Liver (tissue), 9 donors: ENCODE results near the gene PRKCD. TPM values are rescaled to one million over a fixed set of nuclear protein-coding genes. Genes with fewer than 3 reads are reported as not detected.

Experiments used
- DNase-seq: peaks from one replicate; pipeline ENCODE4 v3.0.0-alpha.2; 2017; ENCODE audit warnings: low spot score
- H3K27ac ChIP-seq, 2 donors: one replicate each; pipeline ENCODE4 v1.7.0; 2013; ENCODE audit warnings: inconsistent platforms in 2 of 2, low read length in 2 of 2, control low read depth in 1 of 2, low read depth in 1 of 2, mild to moderate bottlenecking in 1 of 2
- H3K27me3 ChIP-seq, 4 donors: one replicate each; pipeline versions ENCODE4 v1.6.1 to v1.7.0; 2013; ENCODE audit warnings: low read length in 3 of 4, inconsistent platforms in 1 of 4, mild to moderate bottlenecking in 1 of 4, moderate library complexity in 1 of 4; ENCODE audit not compliant: control insufficient read depth in 4 of 4, insufficient read depth in 4 of 4
- H3K36me3 ChIP-seq, 4 donors: one replicate each; pipeline versions ENCODE4 v1.6.1 to v1.7.0; 2013; ENCODE audit warnings: low read length in 3 of 4, mild to moderate bottlenecking in 3 of 4, low read depth in 1 of 4, moderate library complexity in 1 of 4; ENCODE audit not compliant: control insufficient read depth in 4 of 4, insufficient read depth in 3 of 4
- H3K4me1 ChIP-seq, 4 donors: one replicate each; pipeline versions ENCODE4 v1.6.1 to v1.7.0; 2013; ENCODE audit warnings: low read length in 3 of 4, mild to moderate bottlenecking in 3 of 4, moderate library complexity in 1 of 4; ENCODE audit not compliant: control insufficient read depth in 4 of 4, insufficient read depth in 4 of 4
- H3K4me3 ChIP-seq, 3 donors: one replicate each; pipeline versions ENCODE4 v1.6.1 to v1.7.0; 2013; ENCODE audit warnings: low read length in 3 of 3, control low read depth in 1 of 3, low read depth in 1 of 3, mild to moderate bottlenecking in 1 of 3
- H3K9ac ChIP-seq, 2 donors: one replicate each; pipeline ENCODE4 v1.7.0; 2013; ENCODE audit warnings: low read length in 2 of 2, mild to moderate bottlenecking in 2 of 2, moderate library complexity in 2 of 2, control low read depth in 1 of 2, low read depth in 1 of 2
- H3K9me3 ChIP-seq, 4 donors: one replicate each; pipeline versions ENCODE4 v1.6.1 to v1.7.0; 2013; ENCODE audit warnings: low read length in 3 of 4; ENCODE audit not compliant: control insufficient read depth in 4 of 4
- ATF3 ChIP-seq: IDR thresholded peaks from 2 replicates; pipeline ENCODE4 v1.6.1; 2016; ENCODE audit warnings: antibody characterized with exemption
- CTCF ChIP-seq: fragments of 150-350 bp; IDR thresholded peaks from 2 replicates; pipeline ENCODE4 v1.5.1; 2017; ENCODE audit warnings: improper control_type of control experiment, low read depth, low read length; ENCODE audit not compliant: missing input control
- EGR1 ChIP-seq, 2 donors: IDR thresholded peaks; 2 replicates each; pipeline ENCODE4 v1.6.1; 2016 to 2018; ENCODE audit warnings: antibody characterized with exemption in 2 of 2, low read depth in 2 of 2
- FOXA1 ChIP-seq: IDR thresholded peaks from 2 replicates; pipeline ENCODE4 v1.6.1; 2016; ENCODE audit warnings: antibody characterized with exemption
- HNF4A ChIP-seq, 2 donors: conservative IDR thresholded peaks; 2 replicates each; pipeline ENCODE4 v1.6.1; 2016; ENCODE audit warnings: antibody characterized with exemption in 2 of 2, mild to moderate bottlenecking in 2 of 2
- HNF4G ChIP-seq: IDR thresholded peaks from 2 replicates; pipeline ENCODE4 v1.6.1; 2016; ENCODE audit warnings: antibody characterized with exemption
- JUND ChIP-seq, 2 donors: IDR thresholded peaks; 2 replicates each; pipeline ENCODE4 v1.6.1; 2016; ENCODE audit warnings: antibody characterized with exemption in 2 of 2
- RXRA ChIP-seq, 2 donors: IDR thresholded peaks; 2 replicates each; pipeline ENCODE4 v1.6.1; 2017 to 2018; ENCODE audit warnings: antibody characterized with exemption in 2 of 2, mild to moderate bottlenecking in 1 of 2
- SP1 ChIP-seq: IDR thresholded peaks from 2 replicates; pipeline ENCODE4 v1.6.1; 2018; ENCODE audit warnings: antibody characterized with exemption, mild to moderate bottlenecking
- TAF1 ChIP-seq: conservative IDR thresholded peaks from 2 replicates; pipeline ENCODE4 v1.6.1; 2016; ENCODE audit warnings: antibody characterized with exemption, mild to moderate bottlenecking
- YY1 ChIP-seq: IDR thresholded peaks from 2 replicates; pipeline ENCODE4 v1.6.1; 2016; ENCODE audit warnings: antibody characterized with exemption, mild to moderate bottlenecking
- WGBS: extraction: QIAGEN DNeasy Blood & Tissue Kit; methylation state at CpG from one replicate; pipeline ENCODE4 v1.1.7; 2013; 5-methylcytosine and 5-hydroxymethylcytosine counted together
- polyA plus RNA-seq, 2 donors: library from polyadenylated mRNA; stranded (reverse) in 1 of 2; unstranded in 1 of 2; fragments of 200-250 nt in 1 of 2; fragments of >200 nt in 1 of 2; fragmentation: Nextera tagmentation in 1 of 2; extraction: Ambion mirVana in 1 of 2; gene quantifications; one replicate each; pipeline versions ENCODE4 v1.2.1 to v1.2.3, GENCODE V29; 2013 to 2015
- total RNA-seq, 2 donors: library from RNA; depleted of rRNA; stranded (reverse); fragments of >200 nt; gene quantifications; one replicate each; pipeline ENCODE4 v1.2.3, GENCODE V29; 2014
- TF ChIP-seq, protein P1 (sequence below): IDR thresholded peaks from 2 replicates; pipeline ENCODE4 v1.6.1; 2016; ENCODE audit warnings: antibody characterized with exemption, mild to moderate bottlenecking
- donor health status: healthy.
- donor health status: healthy.
- donor health status: healthy.
- donor health status: healthy.
- donor health status: healthy.

PRKCD gene
- total and polyA plus RNA-seq, 4 donors, result 3.1 to 7.3 (median 3.4) TPM

GRCh38 chr3:53167418-53168174 lies 6.6 kb downstream of the PRKCD start:
- no peak overlapping the region for H3K4me3 ChIP-seq
- 92% methylated on average over 7 of the region's 7 CpGs for WGBS

DNA sequence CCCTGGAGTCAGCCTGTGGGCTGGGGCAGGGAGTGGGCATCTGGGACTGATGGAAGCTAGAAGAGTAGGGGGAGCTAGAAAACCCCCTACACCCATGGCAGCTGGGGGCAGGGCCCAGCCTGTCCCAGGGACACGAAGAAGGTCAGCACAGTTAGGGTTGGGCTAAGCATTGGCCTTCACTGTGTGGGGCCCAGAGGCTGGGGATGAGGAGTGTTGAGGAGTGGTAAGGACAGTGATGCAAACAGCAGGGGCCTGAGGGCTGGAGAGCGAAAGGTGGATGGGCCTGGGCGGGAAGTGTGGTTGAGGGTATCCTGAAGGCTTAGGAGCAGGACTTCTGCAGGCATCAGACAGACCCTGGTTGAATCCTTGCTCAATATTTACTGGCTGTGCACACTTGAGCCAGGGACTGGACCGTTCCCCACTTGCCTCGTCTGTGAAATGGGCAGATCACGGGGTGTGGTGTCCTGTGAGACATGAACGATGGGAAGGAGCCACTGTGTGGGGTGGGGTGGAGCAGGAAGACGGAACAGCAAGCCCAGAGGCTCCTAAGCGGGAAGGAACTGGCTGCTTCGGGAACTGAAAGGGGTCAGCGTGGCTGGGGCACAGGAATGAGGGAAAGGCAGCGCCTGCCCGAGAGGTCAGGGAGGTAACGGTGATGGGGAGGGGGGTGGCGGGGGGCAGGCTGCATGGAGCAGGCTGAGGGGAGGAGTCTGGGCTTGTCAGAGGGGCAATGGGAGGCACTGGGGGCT lies 7.3 kb downstream of the PRKCD start:
- peaks cover 0 to 22% (median 4%) of the 10 kb centered on the region in 4 donors for H3K4me1 ChIP-seq
- 88% methylated on average over 15 of the region's 15 CpGs for WGBS
- no peaks in the 10 kb centered on the region for H3K9me3 ChIP-seq
- no peaks in the 10 kb centered on the region for H3K27me3 ChIP-seq
- no peak for DNase-seq
- H3K27ac ChIP-seq, result no peak overlapping the region
- TF ChIP-seq FOXA1 (no peak), JUND (IDR thresholded peaks at IDR 0.05) (no peak), YY1 (no peak)
- TF ChIP-seq, protein P1, sequence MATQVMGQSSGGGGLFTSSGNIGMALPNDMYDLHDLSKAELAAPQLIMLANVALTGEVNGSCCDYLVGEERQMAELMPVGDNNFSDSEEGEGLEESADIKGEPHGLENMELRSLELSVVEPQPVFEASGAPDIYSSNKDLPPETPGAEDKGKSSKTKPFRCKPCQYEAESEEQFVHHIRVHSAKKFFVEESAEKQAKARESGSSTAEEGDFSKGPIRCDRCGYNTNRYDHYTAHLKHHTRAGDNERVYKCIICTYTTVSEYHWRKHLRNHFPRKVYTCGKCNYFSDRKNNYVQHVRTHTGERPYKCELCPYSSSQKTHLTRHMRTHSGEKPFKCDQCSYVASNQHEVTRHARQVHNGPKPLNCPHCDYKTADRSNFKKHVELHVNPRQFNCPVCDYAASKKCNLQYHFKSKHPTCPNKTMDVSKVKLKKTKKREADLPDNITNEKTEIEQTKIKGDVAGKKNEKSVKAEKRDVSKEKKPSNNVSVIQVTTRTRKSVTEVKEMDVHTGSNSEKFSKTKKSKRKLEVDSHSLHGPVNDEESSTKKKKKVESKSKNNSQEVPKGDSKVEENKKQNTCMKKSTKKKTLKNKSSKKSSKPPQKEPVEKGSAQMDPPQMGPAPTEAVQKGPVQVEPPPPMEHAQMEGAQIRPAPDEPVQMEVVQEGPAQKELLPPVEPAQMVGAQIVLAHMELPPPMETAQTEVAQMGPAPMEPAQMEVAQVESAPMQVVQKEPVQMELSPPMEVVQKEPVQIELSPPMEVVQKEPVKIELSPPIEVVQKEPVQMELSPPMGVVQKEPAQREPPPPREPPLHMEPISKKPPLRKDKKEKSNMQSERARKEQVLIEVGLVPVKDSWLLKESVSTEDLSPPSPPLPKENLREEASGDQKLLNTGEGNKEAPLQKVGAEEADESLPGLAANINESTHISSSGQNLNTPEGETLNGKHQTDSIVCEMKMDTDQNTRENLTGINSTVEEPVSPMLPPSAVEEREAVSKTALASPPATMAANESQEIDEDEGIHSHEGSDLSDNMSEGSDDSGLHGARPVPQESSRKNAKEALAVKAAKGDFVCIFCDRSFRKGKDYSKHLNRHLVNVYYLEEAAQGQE, result no peak
- no peaks in the 10 kb centered on the region for H3K36me3 ChIP-seq
- no peak overlapping the region for H3K9ac ChIP-seq
- H3K4me3 ChIP-seq, result peak overlapping the region in 1 of 3 donors; percentile 3

More at GRCh38 chr3:53167418-53168174, 6.6 kb downstream of the PRKCD start:
- Histone ChIP-seq H3K36me3 (no peaks in the 10 kb centered on the region), H3K27me3 (no peaks in the 10 kb centered on the region), H3K9me3 (no peaks in the 10 kb centered on the region), H3K9ac (no peak overlapping the region), H3K27ac (no peak overlapping the region), H3K4me1 (peaks cover 0 to 22% (median 6%) of the 10 kb centered on the region in 4 donors)
- TF ChIP-seq ATF3 (no peak), EGR1 (IDR thresholded peaks at IDR 0.05; ENCODE audit: low read depth in 2 of 2) (no peak)
- DNase-seq, result no peak

GRCh38 chr3:53169045-53169831 lies 8.2 kb downstream of the PRKCD start:
- no peak for TF ChIP-seq HNF4G
- TF ChIP-seq EGR1 (IDR thresholded peaks at IDR 0.05; ENCODE audit: low read depth in 2 of 2), result no peak
- TF ChIP-seq SP1, result no peak
- no peak for TF ChIP-seq ATF3
- TF ChIP-seq TAF1, result no peak
- TF ChIP-seq HNF4A (conservative IDR thresholded peaks at IDR 0.05), result no peak
- TF ChIP-seq JUND (IDR thresholded peaks at IDR 0.05), result no peak
- no peak for TF ChIP-seq CTCF
- TF ChIP-seq RXRA (IDR thresholded peaks at IDR 0.05), result no peak
- TF ChIP-seq YY1, result no peak
- H3K9me3 ChIP-seq, result no peaks in the 10 kb centered on the region
- H3K4me1 ChIP-seq, result peaks cover 0 to 22% (median 4%) of the 10 kb centered on the region in 4 donors
- no peak overlapping the region for H3K27ac ChIP-seq
- H3K36me3 ChIP-seq, result peaks cover 0 to 2% (median 0%) of the 10 kb centered on the region in 4 donors
- H3K27me3 ChIP-seq, result no peaks in the 10 kb centered on the region
- WGBS, result 88% methylated on average over 15 of the region's 15 CpGs
- H3K4me3 ChIP-seq, result peak overlapping the region in 1 of 3 donors; percentile 3
- no peak for DNase-seq
- H3K9ac ChIP-seq, result no peak overlapping the region
